Ovary (tissue), 3 donors: ENCODE measurements around the gene RAB32.
"Not testable (repeated sequence)": the region's sequence is repeated elsewhere in the genome, so short reads cannot be mapped to it uniquely, and the experiment has no call there.

Source experiments
- EP300 ChIP-seq: sonication (generic); formaldehyde crosslinking; IDR thresholded peaks from one replicate; pipeline ENCODE4 v1.6.1; 2017; ENCODE audit warnings: antibody characterized with exemption
- POLR2A ChIP-seq: fragments of 450-650 bp; IDR thresholded peaks from one replicate; pipeline ENCODE4 v1.6.1; 2017; ENCODE audit warnings: antibody characterized with exemption, mild to moderate bottlenecking, moderate library complexity
- TF ChIP-seq, protein P1 (sequence below), 3 donors: fragments of 450-650 bp in 2 of 3; fragments of 200-600 bp in 1 of 3; IDR thresholded peaks; one replicate each; pipeline versions ENCODE4 v1.5.1 to v1.8.0; 2016 to 2022; ENCODE audit warnings: antibody characterized with exemption in 3 of 3, mild to moderate bottlenecking in 1 of 3
- donor health status: DM: no; HTN: no; CAD: no.

DNA sequence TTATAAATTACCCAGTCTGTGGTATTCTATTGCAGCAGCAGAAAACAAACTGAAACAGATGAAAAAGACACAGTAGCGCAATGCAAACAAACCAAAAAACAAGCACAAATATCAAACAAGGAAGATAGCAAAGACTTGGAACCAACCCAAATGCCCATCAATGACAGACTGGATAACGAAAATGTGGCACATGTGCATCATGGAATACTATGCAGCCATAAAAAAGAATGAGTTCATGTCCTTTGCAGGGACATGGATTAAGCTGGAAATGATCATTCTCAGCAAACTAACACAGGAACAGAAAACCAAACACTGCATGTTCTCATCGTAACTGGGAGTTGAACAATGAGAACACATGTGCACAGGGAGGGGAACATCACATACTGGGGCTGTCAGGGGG, 25.0 kb downstream of the RAB32 start:
- TF ChIP-seq, protein P1, sequence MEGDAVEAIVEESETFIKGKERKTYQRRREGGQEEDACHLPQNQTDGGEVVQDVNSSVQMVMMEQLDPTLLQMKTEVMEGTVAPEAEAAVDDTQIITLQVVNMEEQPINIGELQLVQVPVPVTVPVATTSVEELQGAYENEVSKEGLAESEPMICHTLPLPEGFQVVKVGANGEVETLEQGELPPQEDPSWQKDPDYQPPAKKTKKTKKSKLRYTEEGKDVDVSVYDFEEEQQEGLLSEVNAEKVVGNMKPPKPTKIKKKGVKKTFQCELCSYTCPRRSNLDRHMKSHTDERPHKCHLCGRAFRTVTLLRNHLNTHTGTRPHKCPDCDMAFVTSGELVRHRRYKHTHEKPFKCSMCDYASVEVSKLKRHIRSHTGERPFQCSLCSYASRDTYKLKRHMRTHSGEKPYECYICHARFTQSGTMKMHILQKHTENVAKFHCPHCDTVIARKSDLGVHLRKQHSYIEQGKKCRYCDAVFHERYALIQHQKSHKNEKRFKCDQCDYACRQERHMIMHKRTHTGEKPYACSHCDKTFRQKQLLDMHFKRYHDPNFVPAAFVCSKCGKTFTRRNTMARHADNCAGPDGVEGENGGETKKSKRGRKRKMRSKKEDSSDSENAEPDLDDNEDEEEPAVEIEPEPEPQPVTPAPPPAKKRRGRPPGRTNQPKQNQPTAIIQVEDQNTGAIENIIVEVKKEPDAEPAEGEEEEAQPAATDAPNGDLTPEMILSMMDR (IDR thresholded peaks at IDR 0.05) = not testable (repeated sequence)
- not testable (repeated sequence) for TF ChIP-seq POLR2A, EP300
